BE2C (cell line): Measurements from ENCODE around the gene GAS7.

ENCODE experiments used
- DNase-seq: peaks from one replicate; pipeline ENCODE4 v3.0.0-alpha.2; 2020
- H3K27me3 ChIP-seq: fragments of 250-450 bp; sonication (Bioruptor Pico); 2 replicates; pipeline ENCODE4 v1.5.1; 2020; ENCODE audit warnings: mild to moderate bottlenecking
- H3K36me3 ChIP-seq: fragments of 250-450 bp; sonication (Bioruptor Pico); 2 replicates; pipeline ENCODE4 v1.5.1; 2020; ENCODE audit warnings: mild to moderate bottlenecking
- H3K4me1 ChIP-seq: fragments of 250-450 bp; sonication (Bioruptor Pico); 2 replicates; pipeline ENCODE4 v1.5.1; 2020
- H3K4me3 ChIP-seq: 2 replicates; pipeline ENCODE4 v1.5.1; 2011; ENCODE audit warnings: low read depth, low read length
- H3K9me3 ChIP-seq: fragments of 250-450 bp; sonication (Bioruptor Pico); 2 replicates; pipeline ENCODE4 v1.5.1; 2020
- CTCF ChIP-seq: IDR thresholded peaks from 2 replicates; pipeline ENCODE4 v1.5.1; 2012; ENCODE audit warnings: mild to moderate bottlenecking, low read depth, low read length

GAS7 gene

DNA sequence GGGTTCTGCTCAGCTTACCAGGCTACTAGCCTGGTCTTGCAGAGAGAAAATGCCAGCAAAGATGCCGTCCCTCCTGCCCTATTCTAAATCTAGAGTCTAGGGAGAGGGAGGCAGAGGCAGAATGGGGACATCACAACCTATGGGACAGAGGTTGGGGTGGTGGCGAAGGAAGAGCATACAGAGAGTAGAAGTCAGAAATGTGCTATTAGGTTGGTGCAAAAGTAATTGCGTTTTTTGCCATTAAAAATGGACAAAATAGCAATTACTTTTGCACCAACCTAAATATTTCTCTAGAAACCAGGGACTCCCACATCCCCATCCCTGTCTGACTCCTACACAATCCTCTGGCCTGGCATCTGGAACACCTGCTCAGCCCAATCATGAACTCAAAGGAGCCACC, 127.7 kb downstream of the GAS7 start:
- no peak overlapping the region for H3K4me3 ChIP-seq
- no peaks in the 10 kb centered on the region for H3K4me1 ChIP-seq
- DNase-seq: no peak
- H3K36me3 ChIP-seq: no peaks in the 10 kb centered on the region
- H3K27me3 ChIP-seq: no peaks in the 10 kb centered on the region
- TF ChIP-seq CTCF: no peak
- H3K9me3 ChIP-seq: no peaks in the 10 kb centered on the region

GRCh38 chr17:10069301-10069700, 129.1 kb downstream of the GAS7 start:
- Histone ChIP-seq H3K27me3 (no peaks in the 10 kb centered on the region), H3K36me3 (no peaks in the 10 kb centered on the region), H3K9me3 (no peaks in the 10 kb centered on the region), H3K4me3 (no peak overlapping the region), H3K4me1 (no peaks in the 10 kb centered on the region)
- no peak for DNase-seq
- no peak for TF ChIP-seq CTCF

DNA sequence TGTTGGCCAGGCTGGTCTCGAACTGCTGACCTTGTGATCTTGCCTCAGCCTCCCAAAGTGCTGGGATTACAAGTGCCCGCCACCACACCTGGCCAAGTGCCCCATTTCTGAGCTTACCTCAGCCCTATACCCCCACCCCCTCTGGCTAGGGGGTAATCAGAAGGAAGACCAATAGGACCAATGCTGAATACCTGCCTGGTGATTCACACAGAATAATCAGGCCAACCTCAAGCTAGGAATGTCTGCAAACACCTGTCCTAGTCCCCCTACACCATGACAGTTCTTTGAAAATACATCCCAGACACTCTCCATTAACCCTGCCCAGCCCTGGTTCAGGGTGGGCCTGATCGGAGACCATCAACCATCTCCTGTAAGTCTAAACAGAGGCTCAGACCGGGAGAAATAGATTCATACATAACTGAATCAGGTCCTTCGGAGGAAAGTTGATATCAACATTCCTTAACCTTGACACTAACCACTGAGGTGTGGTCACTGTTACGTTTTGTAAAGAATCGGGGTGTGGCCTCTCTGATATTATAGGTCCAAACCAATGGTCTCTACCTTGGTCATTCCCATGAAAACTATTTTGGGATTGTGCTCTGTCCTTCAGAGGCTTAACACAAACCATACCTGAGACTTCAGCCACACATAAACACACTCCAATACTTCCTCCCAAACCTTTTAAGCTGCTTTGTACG, 130.8 kb downstream of the GAS7 start:
- DNase-seq: no peak
- Histone ChIP-seq H3K4me3 (no peak overlapping the region), H3K27me3 (no peaks in the 10 kb centered on the region), H3K36me3 (no peaks in the 10 kb centered on the region), H3K9me3 (no peaks in the 10 kb centered on the region), H3K4me1 (no peaks in the 10 kb centered on the region)
- no peak for TF ChIP-seq CTCF

DNA sequence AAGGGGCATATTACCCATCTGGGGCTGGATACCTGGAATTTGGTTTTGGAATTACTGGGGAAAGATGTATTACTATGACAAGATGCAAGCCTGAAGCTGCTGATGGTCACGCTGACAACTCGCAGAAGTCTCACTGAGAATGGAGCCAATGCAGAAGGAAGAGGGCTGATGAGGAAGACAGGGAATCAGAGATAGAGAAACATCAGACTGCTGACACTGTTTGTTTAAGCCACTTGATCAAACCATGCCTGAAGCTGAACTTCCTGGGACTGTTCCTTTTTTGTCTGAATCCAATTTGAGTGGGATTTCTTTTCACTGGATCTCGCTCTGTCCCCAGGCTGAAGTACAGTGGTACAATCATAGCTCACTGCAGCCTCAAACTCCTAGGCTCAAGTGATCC, 133.9 kb downstream of the GAS7 start:
- Histone ChIP-seq H3K4me3 (no peak overlapping the region), H3K36me3 (no peaks in the 10 kb centered on the region), H3K9me3 (no peaks in the 10 kb centered on the region), H3K4me1 (no peaks in the 10 kb centered on the region), H3K27me3 (no peaks in the 10 kb centered on the region)
- TF ChIP-seq CTCF: no peak
- no peak for DNase-seq

- Histone ChIP-seq H3K36me3 (no peaks in the 10 kb centered on the region), H3K4me1 (no peaks in the 10 kb centered on the region), H3K4me3 (no peak overlapping the region), H3K9me3 (no peaks in the 10 kb centered on the region), H3K27me3 (no peaks in the 10 kb centered on the region)
- no peak for TF ChIP-seq CTCF
- no peak for DNase-seq
These were observed 134.6 kb downstream of the GAS7 start for GRCh38 chr17:10063730-10064241.

DNA sequence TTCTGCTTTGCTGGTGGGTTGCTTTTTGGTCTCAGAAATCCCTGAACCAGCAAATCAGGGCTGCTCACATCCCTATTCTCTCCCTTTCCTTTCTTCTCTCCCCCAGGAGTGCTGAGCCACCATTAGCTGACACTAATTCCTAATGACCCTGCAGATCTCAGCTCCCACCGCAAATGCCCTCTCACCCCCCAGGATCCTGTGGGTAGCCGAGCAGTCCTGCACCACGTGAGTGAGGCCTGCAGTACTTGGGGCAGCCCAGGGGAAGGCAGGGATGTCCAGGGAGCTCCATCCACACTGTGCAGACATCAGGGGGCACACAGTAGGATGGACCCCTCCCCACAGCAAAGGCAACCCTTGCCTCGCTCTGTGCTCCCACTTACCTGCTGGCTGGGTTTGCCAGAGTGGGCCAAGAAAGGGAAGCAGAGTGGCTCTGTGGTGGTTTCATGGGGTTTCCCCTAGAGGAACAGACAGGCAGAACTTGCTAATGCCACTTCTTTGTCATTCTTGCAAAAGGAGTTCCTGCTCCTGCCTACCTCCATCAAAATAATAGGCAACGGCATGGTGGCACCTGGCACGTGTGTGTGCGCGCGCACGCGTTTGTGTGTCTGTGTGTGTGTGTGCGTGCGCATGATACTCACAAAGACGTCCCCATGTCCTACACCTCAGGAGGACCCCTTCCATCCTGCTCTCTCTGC, 135.6 kb downstream of the GAS7 start:
- no peaks in the 10 kb centered on the region for H3K36me3 ChIP-seq
- H3K4me1 ChIP-seq: no peaks in the 10 kb centered on the region
- DNase-seq: no peak
- no peak for TF ChIP-seq CTCF
- no peak overlapping the region for H3K4me3 ChIP-seq
- no peaks in the 10 kb centered on the region for H3K9me3 ChIP-seq
- no peaks in the 10 kb centered on the region for H3K27me3 ChIP-seq
